Astrocyte of the spinal cord (primary cell): ENCODE results near the gene ANKHD1.
A peak's percentile ranks its signal among the peaks of the same experiment; 100 is the strongest.

Source experiments
- DNase-seq: peaks from one replicate; pipeline ENCODE4 v3.0.0; 2011; ENCODE audit warnings: low read depth, low spot score
- H3K4me3 ChIP-seq: 2 replicates; pipeline ENCODE4 v1.5.1; 2011; ENCODE audit warnings: low read depth, mild to moderate bottlenecking, low read length, moderate library complexity
- CTCF ChIP-seq: IDR thresholded peaks from 2 replicates; pipeline ENCODE4 v1.5.1; 2012; ENCODE audit warnings: low read depth, mild to moderate bottlenecking, low read length, inconsistent platforms
- in situ Hi-C: cut with HindIII; loops from 2 replicates; pipeline ENCODE4 v1.10.0; 2017; ENCODE audit warnings: low sequenced_read_pairs

The ANKHD1 gene

GRCh38 chr5:140540227-140540626 lies 138.6 kb downstream of the ANKHD1 start:
- no peak overlapping the region for H3K4me3 ChIP-seq
- DNase-seq, result no peak
- no peak for TF ChIP-seq CTCF
- in situ Hi-C loops, result no loop called here

- no peak for DNase-seq
- TF ChIP-seq CTCF, result no peak
- H3K4me3 ChIP-seq, result no peak overlapping the region
- in situ Hi-C loops, result no loop called here
Measured at GRCh38 chr5:140542972-140543371, 141.3 kb downstream of the ANKHD1 start.

GRCh38 chr5:140544986-140545385 lies 143.4 kb downstream of the ANKHD1 start:
- in situ Hi-C loops, result no loop called here
- TF ChIP-seq CTCF, result no peak
- DNase-seq, result no peak

GRCh38 chr5:140545606-140546005 lies 144.0 kb downstream of the ANKHD1 start:
- DNase-seq, result no peak
- in situ Hi-C loops, result no loop called here
- no peak overlapping the region for H3K4me3 ChIP-seq
- no peak for TF ChIP-seq CTCF

More at GRCh38 chr5:140544986-140545385, 143.4 kb downstream of the ANKHD1 start:
- no peak overlapping the region for H3K4me3 ChIP-seq

GRCh38 chr5:140546851-140547507 lies 145.3 kb downstream of the ANKHD1 start:
- no peak for TF ChIP-seq CTCF
- DNase-seq, result no peak
- in situ Hi-C loops, result no loop called here
- H3K4me3 ChIP-seq, result no peak overlapping the region

- peak; percentile 51 for TF ChIP-seq CTCF
- in situ Hi-C loops, result no loop called here
- peak; percentile 95 for DNase-seq
- peak within 1 kb of the TSS; percentile 36 for H3K4me3 ChIP-seq
Measured at GRCh38 chr5:140547508-140548299, 146.1 kb downstream of the ANKHD1 start, which contains the start of gene EIF4EBP3. Gene EIF4EBP3, plus strand, starts transcription at chr5:140547662. Its CDS starts 76 bp downstream, at chr5:140547738.
